Measurements from ENCODE around the gene CDH4.

Gene CDH4

DNA sequence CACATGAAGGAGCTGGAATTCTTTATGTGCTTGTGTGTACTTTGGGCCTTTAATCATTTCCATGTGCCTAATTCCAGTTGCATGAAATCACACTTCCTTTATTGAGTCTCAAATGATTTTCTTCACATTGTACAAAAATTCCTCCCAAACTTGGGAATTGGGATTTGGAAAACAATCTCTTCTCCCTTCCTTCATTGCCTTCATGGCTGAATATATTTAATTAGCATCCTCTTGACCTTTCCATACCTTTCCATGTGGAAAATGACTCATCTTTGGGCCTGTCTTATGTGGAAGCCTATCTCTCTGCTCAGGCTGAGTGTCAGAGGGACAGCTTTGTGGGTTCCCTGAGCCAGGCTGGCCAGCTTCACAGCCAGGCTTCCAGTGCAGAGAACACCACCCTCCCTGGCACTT lies 33.0 kb upstream of the CDH4 start:
- ChIA-PET CTCF (no interaction called here), POLR2A (ENCODE audit: low non-redundant PET) (no interaction called here)
- H3K27ac ChIP-seq = no peak overlapping the region
- no peak for DNase-seq (ENCODE audit: low spot score)
- TF ChIP-seq, protein P1, sequence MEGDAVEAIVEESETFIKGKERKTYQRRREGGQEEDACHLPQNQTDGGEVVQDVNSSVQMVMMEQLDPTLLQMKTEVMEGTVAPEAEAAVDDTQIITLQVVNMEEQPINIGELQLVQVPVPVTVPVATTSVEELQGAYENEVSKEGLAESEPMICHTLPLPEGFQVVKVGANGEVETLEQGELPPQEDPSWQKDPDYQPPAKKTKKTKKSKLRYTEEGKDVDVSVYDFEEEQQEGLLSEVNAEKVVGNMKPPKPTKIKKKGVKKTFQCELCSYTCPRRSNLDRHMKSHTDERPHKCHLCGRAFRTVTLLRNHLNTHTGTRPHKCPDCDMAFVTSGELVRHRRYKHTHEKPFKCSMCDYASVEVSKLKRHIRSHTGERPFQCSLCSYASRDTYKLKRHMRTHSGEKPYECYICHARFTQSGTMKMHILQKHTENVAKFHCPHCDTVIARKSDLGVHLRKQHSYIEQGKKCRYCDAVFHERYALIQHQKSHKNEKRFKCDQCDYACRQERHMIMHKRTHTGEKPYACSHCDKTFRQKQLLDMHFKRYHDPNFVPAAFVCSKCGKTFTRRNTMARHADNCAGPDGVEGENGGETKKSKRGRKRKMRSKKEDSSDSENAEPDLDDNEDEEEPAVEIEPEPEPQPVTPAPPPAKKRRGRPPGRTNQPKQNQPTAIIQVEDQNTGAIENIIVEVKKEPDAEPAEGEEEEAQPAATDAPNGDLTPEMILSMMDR (conservative IDR thresholded peaks at IDR 0.05; ENCODE audit: low read depth) = no peak

DNA sequence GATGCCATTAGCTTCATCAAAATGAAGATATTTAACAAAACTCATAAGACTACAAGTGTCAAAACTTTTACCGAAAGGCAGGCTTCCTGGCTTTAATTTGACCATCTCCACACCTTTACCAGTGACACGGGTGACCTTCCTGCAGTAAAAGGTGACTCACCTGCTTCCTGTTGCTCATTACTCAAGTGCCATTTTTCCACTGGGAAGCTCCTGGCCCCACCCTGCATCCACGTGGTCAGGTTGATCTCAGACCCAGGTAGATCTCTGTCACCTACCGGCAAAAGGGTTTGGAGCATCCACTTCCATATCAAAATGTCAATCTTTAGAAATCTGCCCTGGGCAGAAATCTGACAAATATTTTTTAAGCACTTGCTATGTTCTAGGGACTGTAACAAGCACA lies 31.9 kb upstream of the CDH4 start:
- TF ChIP-seq, protein P1 (conservative IDR thresholded peaks at IDR 0.05; ENCODE audit: low read depth) = no peak
- peak; percentile 67 for DNase-seq (ENCODE audit: low spot score)
- ChIA-PET CTCF (interaction anchor here (0.6 to 1.4 kb wide), 2 partner anchors 9 to 1196 kb away, joined by 4 to 12 read pairs; no protein-coding TSS in a partner anchor), POLR2A (ENCODE audit: low non-redundant PET) (no interaction called here)
- no peak overlapping the region for H3K27ac ChIP-seq

DNA sequence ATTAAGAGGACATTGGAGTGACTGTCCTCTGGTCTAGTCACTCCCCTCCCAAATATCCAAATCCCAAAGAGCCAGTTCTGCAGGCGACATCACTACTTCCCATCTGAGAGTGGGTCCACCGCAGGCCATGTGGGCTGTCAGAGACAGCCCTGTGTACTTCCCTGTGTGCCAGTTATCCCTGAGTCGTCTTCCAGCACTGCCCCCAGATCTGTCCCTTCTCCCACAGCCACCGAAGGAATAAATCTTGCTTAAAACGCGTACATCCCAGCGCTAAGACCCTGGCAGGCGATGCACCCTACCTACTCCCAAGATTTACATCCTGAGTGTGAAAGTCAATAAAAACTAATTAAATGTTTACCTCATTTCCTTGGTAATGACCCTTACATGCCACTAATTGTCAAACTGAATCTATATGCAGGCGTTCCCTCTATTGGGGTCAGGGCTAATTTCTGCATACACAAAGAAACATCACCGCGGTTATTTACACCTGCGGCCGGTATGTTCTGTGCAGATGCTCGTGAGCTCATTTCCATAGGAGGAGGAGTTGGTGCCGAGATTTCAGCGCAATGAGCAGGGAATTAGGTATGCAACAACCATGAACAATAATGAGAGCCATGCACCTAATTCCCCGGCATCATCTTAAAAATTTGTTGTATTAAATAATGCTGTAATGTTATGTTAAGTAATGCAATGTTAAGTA lies 31.3 kb upstream of the CDH4 start:
- ChIA-PET CTCF (interaction anchor here (0.6 to 1.4 kb wide), 2 partner anchors 8 to 1197 kb away, joined by 4 to 12 read pairs; no protein-coding TSS in a partner anchor), POLR2A (ENCODE audit: low non-redundant PET) (no interaction called here)
- TF ChIP-seq, protein P1 (conservative IDR thresholded peaks at IDR 0.05; ENCODE audit: low read depth) = no peak
- DNase-seq (ENCODE audit: low spot score) = no peak
- H3K27ac ChIP-seq = no peak overlapping the region

DNA sequence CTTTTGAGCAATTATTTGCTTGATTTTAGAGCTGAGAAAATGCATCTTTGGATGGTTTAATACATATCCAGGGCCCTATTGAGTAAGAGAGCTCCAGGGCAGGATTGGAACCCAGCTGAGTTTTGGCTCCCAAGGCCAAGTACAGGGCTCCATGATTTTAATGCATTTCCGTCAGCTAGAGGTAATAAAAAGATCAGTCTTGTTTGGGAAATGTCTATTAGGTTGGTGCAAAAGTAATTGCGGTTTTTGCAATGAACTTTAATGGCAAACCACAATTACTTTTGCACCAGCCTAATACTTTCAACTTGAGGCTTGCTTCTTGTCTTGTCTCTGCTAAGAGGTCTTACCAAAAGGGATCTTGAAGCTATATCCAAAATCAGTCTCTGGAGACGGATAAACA lies 29.4 kb upstream of the CDH4 start:
- CTCF ChIA-PET = no interaction called here
- TF ChIP-seq, protein P1 (conservative IDR thresholded peaks at IDR 0.05; ENCODE audit: low read depth) = no peak

DNA sequence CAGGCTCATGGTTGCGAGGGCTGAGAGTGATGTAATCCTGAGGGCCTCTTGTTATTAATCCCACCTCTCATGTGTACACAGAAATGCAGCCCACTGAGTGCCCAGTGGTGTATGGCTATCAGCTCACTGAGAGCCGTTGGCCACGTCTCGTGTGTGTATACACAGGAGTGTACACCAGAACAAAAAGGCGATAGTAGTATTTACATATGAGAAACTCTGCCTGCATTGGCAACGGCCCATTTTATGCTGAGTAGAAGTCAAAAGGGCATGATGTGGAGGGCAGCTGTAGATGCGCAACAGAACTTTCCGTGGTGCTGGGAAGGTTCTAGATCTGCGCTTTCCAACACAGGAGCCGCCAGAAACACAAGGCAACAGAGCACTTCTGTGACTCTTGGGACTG lies 28.9 kb upstream of the CDH4 start:
- no peak for DNase-seq (ENCODE audit: low spot score)
- ChIA-PET POLR2A (ENCODE audit: low non-redundant PET) (no interaction called here), CTCF (no interaction called here)
- TF ChIP-seq, protein P1 (conservative IDR thresholded peaks at IDR 0.05; ENCODE audit: low read depth) = no peak
- no peak overlapping the region for H3K27ac ChIP-seq

More for the DNA sequence above, 29.4 kb upstream of the CDH4 start:
- DNase-seq (ENCODE audit: low spot score) = no peak
- H3K27ac ChIP-seq = no peak overlapping the region
- POLR2A ChIA-PET (ENCODE audit: low non-redundant PET) = no interaction called here

DNA sequence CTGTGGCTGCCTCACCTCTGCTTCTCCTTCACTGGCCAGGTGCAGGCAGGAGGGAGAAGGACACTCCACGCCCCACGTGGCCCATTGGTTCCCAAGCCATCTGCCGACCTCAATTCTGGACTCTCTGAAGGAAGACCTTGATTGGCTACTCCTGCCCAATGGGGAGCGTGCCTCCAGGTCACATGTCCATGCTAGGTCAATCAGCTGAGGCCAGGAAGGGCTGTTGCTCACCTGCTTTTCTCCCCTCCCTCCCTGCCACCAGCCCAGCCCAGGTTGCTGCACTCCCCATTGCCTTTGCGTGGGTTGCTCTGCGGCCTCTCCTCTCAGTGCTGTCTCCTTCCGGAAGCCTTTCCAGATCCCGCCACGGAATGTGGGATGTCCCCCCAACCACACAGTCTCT lies 21.9 kb upstream of the CDH4 start:
- DNase-seq (ENCODE audit: low spot score) = peak; percentile 30
- no peak overlapping the region for H3K27ac ChIP-seq
- ChIA-PET CTCF (interaction anchor here (0.7 to 1.0 kb wide), 2 partner anchors 9 to 483 kb away, joined by 3 to 4 read pairs; no protein-coding TSS in a partner anchor), POLR2A (ENCODE audit: low non-redundant PET) (no interaction called here)
- TF ChIP-seq, protein P1 (conservative IDR thresholded peaks at IDR 0.05; ENCODE audit: low read depth) = no peak
